ENCODE measurements around the gene KRTAP16-1.

Gene KRTAP16-1

GRCh38 chr17:41329279-41329948 is 20.3 kb upstream of the KRTAP16-1 start:
- DNase-seq (ENCODE audit: low spot score): no peak

- no peak for DNase-seq (ENCODE audit: low spot score)
These were observed 19.1 kb upstream of the KRTAP16-1 start for GRCh38 chr17:41328207-41328606.

DNA sequence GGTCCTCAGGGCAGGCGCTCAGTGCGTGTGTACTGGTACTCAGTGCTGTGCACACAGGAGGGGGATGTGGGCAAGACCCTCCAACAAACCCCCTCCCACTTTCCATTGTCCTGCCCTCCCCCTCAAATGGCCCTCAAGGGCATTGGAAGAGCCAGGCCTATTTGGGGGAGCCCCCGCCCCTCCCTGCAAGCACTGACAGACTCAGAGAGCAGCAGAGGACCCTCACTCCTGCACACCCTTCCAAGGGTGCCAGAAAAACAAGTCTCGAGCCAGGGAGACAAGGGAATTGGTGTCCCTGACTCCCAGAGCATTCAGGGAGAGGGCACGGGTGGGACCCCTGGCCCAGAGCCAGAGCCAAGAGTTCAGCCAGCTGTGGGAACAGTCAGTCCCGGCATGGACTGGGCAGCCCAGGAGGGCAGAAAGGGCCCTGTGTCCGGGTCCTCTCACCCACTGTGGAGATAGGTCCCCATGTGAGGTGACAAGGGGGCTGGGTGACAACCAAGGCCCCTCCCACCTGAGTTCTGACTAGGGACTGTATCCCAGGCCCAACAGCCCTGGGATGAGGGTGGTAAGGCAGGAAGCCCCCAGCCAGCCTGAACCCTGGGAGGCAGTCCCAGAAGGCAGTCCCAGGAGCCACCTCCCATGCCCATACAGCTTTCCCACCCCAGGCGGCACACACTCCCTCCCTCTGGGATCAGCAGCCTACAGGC is 18.5 kb upstream of the KRTAP16-1 start:
- DNase-seq (ENCODE audit: low spot score): no peak

DNA sequence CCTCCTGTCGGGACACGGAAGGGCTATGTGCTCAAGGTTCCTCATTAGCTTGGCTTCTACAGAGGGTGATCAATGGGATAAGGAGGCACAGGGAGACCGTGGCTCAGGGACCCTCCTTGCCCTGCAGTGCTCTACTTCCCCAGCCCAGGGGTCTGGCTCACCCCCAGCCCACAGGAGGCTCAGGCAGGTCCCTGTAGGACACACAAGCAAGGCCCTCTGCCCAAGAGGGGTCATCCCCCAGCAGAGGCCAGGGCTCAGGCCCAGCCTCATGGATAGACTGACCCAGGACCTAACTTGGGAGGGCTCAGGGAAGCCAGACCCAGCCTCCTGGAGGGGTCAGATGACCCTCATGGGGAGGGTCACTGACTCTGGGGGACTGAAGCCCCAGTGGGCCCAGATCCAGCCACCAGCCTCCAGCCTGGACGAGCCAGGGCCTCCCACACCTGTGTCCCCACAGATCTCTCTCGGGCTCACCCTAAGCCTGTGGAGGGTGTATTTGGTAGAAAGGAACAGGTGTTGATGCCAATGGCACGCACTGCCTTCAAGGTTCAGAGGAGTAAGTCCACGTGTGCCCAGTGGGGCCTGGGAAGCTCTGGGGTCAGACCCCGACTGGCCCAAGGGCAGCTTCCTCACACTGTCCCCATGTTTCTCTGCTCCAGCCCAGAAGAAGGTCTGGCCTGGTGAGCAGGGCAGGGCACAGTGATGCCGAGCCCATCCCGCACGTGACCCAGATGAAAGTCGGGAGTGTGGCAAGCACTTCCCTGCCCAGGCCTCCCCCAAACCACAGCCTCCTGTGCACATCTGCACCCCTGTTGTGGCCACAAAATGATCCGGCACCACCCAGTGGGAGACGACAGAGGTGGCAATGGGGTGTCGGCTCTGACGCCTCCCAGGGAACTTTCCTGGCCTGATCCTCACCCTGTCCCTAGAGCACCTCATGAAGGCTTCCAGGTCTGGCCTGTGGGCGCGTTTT is 17.4 kb upstream of the KRTAP16-1 start:
- DNase-seq (ENCODE audit: low spot score): no peak

DNA sequence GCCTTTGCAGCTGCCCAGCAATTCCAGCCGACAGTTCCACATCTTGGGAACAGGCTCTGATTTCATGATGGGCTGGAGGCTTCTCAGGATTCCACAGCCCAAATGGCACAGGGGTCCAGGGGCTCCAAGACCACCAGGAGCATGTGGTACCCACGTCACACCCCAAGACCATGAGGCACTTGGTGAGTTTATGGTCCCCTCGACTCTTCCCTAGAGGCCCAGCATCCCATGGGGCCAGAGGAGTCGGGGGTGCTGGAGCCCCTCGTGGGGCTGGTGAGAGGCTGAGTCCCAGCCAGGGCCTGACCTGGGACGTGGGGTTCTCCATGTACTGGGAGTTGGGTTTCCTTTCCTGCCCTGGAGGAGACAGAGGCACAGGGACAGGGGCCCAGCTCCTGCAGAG is 16.5 kb upstream of the KRTAP16-1 start:
- DNase-seq (ENCODE audit: low spot score): no peak

DNA sequence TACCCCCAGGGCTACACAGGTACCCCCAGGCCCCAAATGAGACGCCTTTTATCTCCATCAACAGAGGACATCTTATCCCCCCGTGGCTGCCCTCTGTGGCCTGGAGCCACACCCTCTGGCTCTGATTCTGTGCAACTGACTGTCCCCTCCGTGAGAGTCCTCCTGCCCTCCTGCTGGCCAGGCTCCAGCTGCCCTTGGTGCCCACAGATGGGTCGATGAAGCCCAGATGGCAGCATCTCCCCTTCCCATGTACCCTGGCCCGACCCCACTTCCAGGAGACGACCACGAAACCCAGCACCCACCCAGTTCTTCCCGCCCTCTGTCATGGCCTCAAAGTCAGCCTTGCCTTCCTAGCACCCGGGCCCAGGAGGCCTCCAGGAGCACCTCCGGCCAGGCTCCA is 16.0 kb upstream of the KRTAP16-1 start:
- DNase-seq (ENCODE audit: low spot score): no peak

DNA sequence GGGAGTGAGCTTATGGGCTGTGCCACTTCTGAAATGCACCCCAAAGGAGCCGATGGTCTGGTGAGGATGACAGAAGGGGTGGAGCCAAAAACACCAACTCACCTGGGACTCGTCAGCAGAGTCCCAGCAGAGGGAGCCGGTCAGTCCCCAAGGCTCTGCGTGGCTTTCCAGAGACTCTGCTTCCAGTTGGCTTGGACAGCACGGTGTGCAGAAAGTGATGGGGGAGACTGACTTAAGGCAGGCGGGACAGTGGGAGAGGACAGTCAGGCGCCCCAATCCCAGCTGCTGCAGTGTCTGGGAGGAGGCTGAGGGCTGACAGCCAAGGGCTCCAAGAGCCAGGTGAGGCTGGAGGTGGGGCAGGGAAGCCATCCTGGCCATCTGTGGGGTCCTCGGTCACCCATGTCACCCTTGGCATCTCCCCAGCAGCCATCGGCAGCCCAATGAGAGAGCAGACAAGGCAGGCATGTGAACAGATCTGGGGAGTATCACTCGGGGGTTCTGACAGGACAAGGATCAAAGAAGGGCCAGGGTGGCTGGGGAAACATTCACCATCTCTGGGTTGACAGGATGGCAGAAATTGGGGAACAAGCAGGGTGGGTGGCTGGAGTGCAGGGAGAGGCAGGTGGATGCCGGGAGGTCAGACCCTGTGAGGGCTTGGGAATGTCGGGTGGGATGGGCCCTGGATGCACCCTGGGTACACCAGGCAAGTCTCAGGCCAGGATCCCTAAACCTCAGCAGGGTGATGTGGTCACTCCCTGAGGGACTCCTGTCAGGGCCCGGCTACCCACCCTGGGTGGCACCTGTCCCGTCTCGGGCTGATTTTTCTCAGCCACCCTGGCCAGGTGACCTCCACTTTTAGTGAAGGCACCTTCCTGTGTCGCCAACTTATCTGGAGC is 15.3 kb upstream of the KRTAP16-1 start:
- no peak for DNase-seq (ENCODE audit: low spot score)

- DNase-seq (ENCODE audit: low spot score): no peak
These were observed 14.1 kb upstream of the KRTAP16-1 start for GRCh38 chr17:41322903-41323895.

DNA sequence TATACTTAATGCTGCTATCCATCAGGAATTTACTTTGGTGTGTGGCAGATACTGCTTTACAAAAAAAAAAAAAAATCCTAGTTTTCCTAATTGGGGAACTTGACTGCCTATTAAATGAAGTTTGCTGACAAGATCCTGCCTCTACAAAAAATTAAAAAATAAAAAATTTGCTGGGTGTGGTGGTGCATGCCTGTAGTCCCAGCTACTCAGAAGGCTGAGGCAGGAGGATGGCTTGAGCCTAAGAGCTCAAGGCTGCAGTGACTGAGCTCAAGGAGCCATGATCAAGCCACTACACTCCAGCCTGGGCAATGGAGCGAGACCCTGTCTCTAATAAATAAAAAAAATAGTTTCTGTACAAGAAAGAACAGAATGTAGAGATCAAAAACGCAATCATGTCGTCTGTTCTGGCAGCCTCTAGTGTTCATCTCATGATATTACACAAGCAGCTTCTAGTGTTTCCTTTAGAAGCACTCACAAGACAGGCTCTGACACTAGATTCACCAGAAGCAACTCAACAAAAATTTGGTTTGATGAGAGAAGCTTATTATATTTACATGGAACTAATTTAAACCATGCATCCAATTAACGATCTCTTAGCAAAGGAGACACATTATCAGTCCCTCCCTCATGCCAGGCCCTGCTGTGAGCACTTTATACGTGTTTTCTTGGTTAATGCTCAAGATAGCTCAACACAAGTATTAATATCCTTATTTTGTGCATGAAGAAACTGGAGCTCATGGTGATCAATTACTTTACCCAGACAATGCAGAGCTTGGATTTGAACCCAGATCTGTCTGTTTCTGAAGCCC is 13.2 kb upstream of the KRTAP16-1 start:
- no peak for DNase-seq (ENCODE audit: low spot score)

GRCh38 chr17:41318231-41318630 is 9.1 kb upstream of the KRTAP16-1 start:
- no peak for DNase-seq (ENCODE audit: low spot score)

DNA sequence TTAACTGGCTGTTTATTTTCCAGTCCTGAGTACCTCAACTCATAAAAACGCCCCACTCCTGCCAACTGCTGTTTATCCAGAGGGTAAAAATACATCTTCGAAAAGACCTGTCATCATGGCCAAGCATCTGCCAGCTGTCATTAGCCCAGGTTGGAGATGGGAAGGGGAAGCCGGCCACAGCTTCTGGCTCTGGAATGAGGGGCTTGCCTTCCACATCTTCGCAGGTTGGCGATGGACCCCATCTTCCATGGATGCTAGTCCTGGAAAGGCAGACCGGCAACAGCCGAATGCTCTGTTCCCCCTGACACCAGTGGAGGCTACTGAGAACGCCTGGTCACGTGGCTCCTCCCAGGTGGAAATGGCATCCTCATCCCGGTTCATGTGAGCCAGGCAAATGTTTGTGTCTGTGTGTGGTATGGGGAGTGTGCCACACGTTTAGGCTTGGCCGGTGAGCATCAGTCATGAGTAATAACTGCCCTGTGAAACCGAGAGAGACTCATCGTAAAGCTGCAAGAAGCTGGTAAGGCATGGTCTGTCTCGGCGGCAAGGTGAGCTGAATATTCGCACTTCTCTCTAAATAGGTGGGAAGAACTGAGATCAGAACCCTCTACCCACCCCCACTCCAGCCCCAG is 6.8 kb upstream of the KRTAP16-1 start:
- no peak for DNase-seq (ENCODE audit: low spot score)

- no peak for DNase-seq (ENCODE audit: low spot score)
These were observed 6.2 kb upstream of the KRTAP16-1 start, which contains the start of gene KRTAP17-1 for GRCh38 chr17:41315204-41315794. Gene KRTAP17-1 (minus strand): TSS chr17:41315710. CDS start chr17:41315650, 60 bp downstream.

DNA sequence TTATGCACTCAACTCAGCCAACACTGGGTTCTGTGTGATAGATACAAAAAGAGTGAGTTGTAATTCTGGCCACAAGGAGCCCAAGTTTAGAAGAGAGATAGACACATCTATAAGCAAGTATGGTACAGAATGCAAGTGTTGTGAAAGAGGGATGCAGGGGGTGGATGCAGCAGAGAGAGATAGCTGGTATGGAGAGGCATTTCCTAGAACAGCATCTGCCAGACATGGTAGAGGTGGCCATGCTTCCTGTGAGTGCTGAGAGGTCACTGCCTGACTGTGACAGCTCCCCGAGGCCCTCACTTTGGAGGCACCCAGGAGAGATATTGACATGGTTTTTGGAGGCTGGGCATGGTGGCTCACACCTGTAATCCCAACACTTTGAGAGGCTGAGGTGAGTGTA is 2.0 kb upstream of the KRTAP16-1 start:
- DNase-seq (ENCODE audit: low spot score): no peak

GRCh38 chr17:41308251-41308917 is 725 bp downstream of the KRTAP16-1 start:
- DNase-seq (ENCODE audit: low spot score): no peak

- no peak for DNase-seq (ENCODE audit: low spot score)
These were observed 1.5 kb downstream of the KRTAP16-1 start for GRCh38 chr17:41307647-41308046.

DNA sequence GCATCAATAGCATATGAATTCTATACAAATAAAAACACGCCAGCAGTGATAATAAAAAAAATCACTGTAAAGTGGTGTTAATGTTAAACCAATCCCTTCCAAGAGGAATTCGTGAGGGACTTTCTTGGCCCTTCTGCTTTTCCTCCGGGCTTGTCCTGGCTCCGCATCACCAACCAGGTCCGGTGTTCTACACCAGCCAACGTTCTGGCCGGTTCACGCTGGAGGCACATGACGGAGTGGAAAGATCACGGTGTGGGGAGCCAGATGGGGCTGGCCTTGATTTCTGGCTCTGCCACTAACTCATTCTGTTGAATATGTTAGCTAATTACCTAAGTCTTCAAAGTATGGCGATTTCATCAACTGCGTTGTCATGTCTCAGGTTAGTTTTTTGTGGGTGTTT is 5.0 kb downstream of the KRTAP16-1 start:
- DNase-seq (ENCODE audit: low spot score): no peak

DNA sequence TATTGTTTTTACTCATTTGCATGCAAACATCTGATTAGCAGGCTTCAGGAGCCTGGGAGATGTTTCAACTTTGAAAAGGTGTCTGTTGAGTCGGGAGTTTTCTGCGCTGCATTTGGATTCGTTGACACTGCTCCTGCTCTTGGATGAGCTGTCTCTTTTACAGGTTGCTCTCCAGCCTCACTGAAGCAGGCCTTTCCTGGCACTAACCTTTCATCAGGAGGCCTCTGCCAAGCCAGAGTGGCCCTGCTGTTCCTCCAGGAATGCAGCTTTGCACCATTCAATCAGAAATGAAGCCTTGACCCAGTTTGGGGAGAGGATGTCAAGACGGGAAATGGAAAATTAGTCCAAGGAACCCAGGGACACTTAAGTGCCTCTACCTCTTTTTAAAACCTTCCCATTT is 6.1 kb downstream of the KRTAP16-1 start:
- DNase-seq (ENCODE audit: low spot score): no peak
